ENCODE measurements around the gene RPTOR. TPM values are rescaled to one million over a fixed set of nuclear protein-coding genes. Genes with fewer than 3 reads are reported as not detected.
A peak's percentile ranks its signal among the peaks of the same experiment; 100 is the strongest.

Gene RPTOR
- polyA plus RNA-seq, 1 of the 3 experiments (the other 2 are of a cell fraction) = 14.9 TPM

GRCh38 chr17:80996422-80997305 is 452.0 kb downstream of the RPTOR start:
- WGBS (ENCODE audit: low lambda C conversion rate) = 92% methylated on average over 25 of the region's 25 CpGs
- CTCF ChIA-PET = interaction anchor here (1.1 kb wide), 2 partner anchors 12 to 105 kb away, joined by 4 to 6 read pairs; no protein-coding TSS in a partner anchor
- Histone ChIP-seq H3K4me2 (no peak overlapping the region), H2AFZ (ENCODE audit: low read depth) (no peak overlapping the region), H3F3A (replicated peaks; ENCODE audit: insufficient read depth) (peaks cover 3% of the 10 kb centered on the region), H3K4me3 (ENCODE audit: low read depth in 2 of 2, low read length in 1 of 2) (no peak overlapping the region), H3K27ac (ENCODE audit: low read depth in 2 of 2, low read length in 1 of 2) (no peak overlapping the region), H3K36me3 (replicated peaks in 1 of 2; ENCODE audit: control insufficient read depth in 1 of 2, insufficient read depth in 2 of 2, low read length in 1 of 2) (peaks cover 15 to 49% of the 10 kb centered on the region in 2 experiments), H3K9me2 (no peaks in the 10 kb centered on the region), H3K79me2 (ENCODE audit: insufficient read depth) (peaks cover 26% of the 10 kb centered on the region), H4K20me1 (ENCODE audit: insufficient read depth) (peaks cover 21% of the 10 kb centered on the region; the same call in 1 of the 2 replicates), H3K4me1 (ENCODE audit: control insufficient read depth in 1 of 2, insufficient read depth in 2 of 2, low read depth in 1 of 2, low read length in 1 of 2) (peaks cover 10 to 14% of the 10 kb centered on the region in 2 experiments; a peak in 1 of 4 replicates), H3K9ac (no peak overlapping the region), H3K27me3 (ENCODE audit: insufficient read depth) (no peaks in the 10 kb centered on the region), H3K9me3 (no peaks in the 10 kb centered on the region)
- no peak for TF ChIP-seq ZBTB33 (IDR thresholded peaks at IDR 0.05; ENCODE audit: borderline replicate concordance, low read depth)
- TF ChIP-seq EZH2phosphoT487 (IDR thresholded peaks at IDR 0.05; ENCODE audit: borderline replicate concordance, low read depth) = no peak
- TF ChIP-seq NFIC (IDR thresholded peaks at IDR 0.05; ENCODE audit: borderline replicate concordance) = no peak
- TF ChIP-seq, protein P1, sequence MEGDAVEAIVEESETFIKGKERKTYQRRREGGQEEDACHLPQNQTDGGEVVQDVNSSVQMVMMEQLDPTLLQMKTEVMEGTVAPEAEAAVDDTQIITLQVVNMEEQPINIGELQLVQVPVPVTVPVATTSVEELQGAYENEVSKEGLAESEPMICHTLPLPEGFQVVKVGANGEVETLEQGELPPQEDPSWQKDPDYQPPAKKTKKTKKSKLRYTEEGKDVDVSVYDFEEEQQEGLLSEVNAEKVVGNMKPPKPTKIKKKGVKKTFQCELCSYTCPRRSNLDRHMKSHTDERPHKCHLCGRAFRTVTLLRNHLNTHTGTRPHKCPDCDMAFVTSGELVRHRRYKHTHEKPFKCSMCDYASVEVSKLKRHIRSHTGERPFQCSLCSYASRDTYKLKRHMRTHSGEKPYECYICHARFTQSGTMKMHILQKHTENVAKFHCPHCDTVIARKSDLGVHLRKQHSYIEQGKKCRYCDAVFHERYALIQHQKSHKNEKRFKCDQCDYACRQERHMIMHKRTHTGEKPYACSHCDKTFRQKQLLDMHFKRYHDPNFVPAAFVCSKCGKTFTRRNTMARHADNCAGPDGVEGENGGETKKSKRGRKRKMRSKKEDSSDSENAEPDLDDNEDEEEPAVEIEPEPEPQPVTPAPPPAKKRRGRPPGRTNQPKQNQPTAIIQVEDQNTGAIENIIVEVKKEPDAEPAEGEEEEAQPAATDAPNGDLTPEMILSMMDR (IDR thresholded peaks at IDR 0.05) = no peak
- TF ChIP-seq PBX3 (IDR thresholded peaks at IDR 0.05) = no peak
- no peak for TF ChIP-seq RFX5 (IDR thresholded peaks at IDR 0.05; ENCODE audit: low read length)
- no peak for TF ChIP-seq NRF1 (IDR thresholded peaks at IDR 0.05; ENCODE audit: low read depth, low read length)
- TF ChIP-seq MAX (IDR thresholded peaks at IDR 0.05; ENCODE audit: low read depth) = no peak
- TF ChIP-seq, protein P2, sequence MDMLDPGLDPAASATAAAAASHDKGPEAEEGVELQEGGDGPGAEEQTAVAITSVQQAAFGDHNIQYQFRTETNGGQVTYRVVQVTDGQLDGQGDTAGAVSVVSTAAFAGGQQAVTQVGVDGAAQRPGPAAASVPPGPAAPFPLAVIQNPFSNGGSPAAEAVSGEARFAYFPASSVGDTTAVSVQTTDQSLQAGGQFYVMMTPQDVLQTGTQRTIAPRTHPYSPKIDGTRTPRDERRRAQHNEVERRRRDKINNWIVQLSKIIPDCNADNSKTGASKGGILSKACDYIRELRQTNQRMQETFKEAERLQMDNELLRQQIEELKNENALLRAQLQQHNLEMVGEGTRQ (IDR thresholded peaks at IDR 0.05; ENCODE audit: borderline replicate concordance, low read depth, low read length) = no peak
- no peak for TF ChIP-seq MEF2A (IDR thresholded peaks at IDR 0.05; ENCODE audit: borderline replicate concordance, low read depth)
- no peak for TF ChIP-seq SIN3A (IDR thresholded peaks at IDR 0.05; ENCODE audit: borderline replicate concordance, low read depth, low read length)
- no peak for TF ChIP-seq TAF1 (IDR thresholded peaks at IDR 0.05; ENCODE audit: borderline replicate concordance, low read depth, low read length)
- no peak for TF ChIP-seq IRF3 (IDR thresholded peaks at IDR 0.05; ENCODE audit: low read depth, low read length)
- TF ChIP-seq REST (IDR thresholded peaks at IDR 0.05; ENCODE audit: low read depth, low read length) = no peak
- POLR2A ChIA-PET = no interaction called here
- peak; percentile 25 for DNase-seq
